Measurements from ENCODE around the gene GATA3.

GATA3 gene

DNA sequence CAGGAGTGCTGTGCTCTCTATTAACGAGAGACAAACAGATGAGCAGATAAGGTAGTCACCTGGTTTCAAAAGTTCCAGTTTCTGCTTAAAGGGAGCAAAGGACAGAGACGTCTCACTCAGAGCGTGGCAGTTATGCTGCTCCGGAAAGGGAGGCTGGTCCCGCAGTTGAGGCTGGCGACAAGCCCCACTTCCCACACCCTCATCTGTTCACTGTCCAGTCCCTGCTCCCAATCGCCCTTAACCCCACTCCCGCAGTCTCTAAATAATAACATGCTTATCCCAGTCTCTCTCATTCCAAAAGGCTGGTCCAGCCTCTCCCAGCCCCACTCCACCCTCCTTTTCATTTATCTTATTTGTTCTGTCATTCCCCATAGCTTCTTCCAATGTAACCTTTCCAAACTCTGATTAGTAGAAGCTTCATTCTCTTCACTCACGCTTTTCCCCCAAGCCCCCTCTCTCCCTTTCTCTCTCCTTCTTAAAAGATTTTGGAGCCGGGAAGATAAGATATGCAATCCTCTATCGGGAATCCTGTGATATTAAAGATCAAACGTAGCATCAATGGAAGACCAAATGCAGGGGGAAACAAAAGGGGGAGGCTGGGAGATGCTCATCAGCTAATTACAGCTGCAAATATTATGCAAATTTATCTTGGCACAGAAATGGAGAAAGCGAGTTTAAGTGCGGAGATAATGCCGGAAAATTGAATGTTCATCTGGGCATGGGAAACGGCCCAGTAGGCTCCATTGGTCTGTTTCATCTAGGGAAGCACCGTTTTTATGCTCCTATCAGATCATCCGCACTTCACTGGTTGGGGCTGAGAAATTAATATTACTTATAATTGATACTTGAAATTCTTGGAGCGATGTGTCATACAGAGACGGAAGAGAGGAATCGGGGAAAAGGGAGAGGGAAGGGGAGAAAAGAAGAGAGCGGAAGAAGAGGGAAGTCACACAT lies 16.3 kb upstream of the GATA3 start:
- in situ Hi-C loops (cut with HindIII; ENCODE audit: low sequenced_read_pairs): no loop called here
- no peak overlapping the region for H3K4me3 ChIP-seq (ENCODE audit: low read depth, low read length)
- no peak for DNase-seq (ENCODE audit: low read depth, low spot score)
- TF ChIP-seq, protein P1, sequence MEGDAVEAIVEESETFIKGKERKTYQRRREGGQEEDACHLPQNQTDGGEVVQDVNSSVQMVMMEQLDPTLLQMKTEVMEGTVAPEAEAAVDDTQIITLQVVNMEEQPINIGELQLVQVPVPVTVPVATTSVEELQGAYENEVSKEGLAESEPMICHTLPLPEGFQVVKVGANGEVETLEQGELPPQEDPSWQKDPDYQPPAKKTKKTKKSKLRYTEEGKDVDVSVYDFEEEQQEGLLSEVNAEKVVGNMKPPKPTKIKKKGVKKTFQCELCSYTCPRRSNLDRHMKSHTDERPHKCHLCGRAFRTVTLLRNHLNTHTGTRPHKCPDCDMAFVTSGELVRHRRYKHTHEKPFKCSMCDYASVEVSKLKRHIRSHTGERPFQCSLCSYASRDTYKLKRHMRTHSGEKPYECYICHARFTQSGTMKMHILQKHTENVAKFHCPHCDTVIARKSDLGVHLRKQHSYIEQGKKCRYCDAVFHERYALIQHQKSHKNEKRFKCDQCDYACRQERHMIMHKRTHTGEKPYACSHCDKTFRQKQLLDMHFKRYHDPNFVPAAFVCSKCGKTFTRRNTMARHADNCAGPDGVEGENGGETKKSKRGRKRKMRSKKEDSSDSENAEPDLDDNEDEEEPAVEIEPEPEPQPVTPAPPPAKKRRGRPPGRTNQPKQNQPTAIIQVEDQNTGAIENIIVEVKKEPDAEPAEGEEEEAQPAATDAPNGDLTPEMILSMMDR (IDR thresholded peaks at IDR 0.05; ENCODE audit: low read depth, low read length): no peak

GRCh38 chr10:8039321-8039881 lies 15.1 kb upstream of the GATA3 start:
- in situ Hi-C loops (cut with HindIII; ENCODE audit: low sequenced_read_pairs): no loop called here
- TF ChIP-seq, protein P1 (IDR thresholded peaks at IDR 0.05; ENCODE audit: low read depth, low read length): no peak
- DNase-seq (ENCODE audit: low read depth, low spot score): no peak
- no peak overlapping the region for H3K4me3 ChIP-seq (ENCODE audit: low read depth, low read length)

DNA sequence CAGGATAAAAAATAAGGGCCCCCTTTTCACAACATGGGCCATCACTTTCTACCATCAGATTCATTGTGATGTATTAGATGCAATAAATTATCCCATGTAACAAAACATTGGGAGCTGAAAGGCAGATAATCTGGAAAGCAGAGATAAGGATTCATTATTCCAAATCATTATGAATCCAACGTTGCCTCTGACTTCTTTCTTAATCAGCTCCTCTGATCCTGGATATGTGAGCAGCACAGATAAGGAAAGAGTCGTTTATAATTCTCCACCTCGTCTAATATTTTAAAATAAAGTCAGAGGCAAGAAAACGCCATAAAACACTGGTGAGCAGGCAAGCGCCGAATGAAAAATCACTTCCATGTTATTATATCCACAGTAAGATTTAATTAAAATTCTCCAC lies 13.8 kb upstream of the GATA3 start:
- in situ Hi-C loops (cut with HindIII; ENCODE audit: low sequenced_read_pairs): no loop called here
- no peak for DNase-seq (ENCODE audit: low read depth, low spot score)
- no peak overlapping the region for H3K4me3 ChIP-seq (ENCODE audit: low read depth, low read length)
- TF ChIP-seq, protein P1 (IDR thresholded peaks at IDR 0.05; ENCODE audit: low read depth, low read length): no peak

GRCh38 chr10:8041284-8041991 lies 13.1 kb upstream of the GATA3 start:
- TF ChIP-seq, protein P1 (IDR thresholded peaks at IDR 0.05; ENCODE audit: low read depth, low read length): no peak
- no peak for DNase-seq (ENCODE audit: low read depth, low spot score)
- in situ Hi-C loops (cut with HindIII; ENCODE audit: low sequenced_read_pairs): no loop called here
- H3K4me3 ChIP-seq (ENCODE audit: low read depth, low read length): no peak overlapping the region

- no peak for DNase-seq (ENCODE audit: low read depth, low spot score)
- no peak overlapping the region for H3K4me3 ChIP-seq (ENCODE audit: low read depth, low read length)
- in situ Hi-C loops (cut with HindIII; ENCODE audit: low sequenced_read_pairs): no loop called here
- TF ChIP-seq, protein P1 (IDR thresholded peaks at IDR 0.05; ENCODE audit: low read depth, low read length): no peak
These were observed 12.3 kb upstream of the GATA3 start for GRCh38 chr10:8041992-8042720.

Measured in astrocyte of the spinal cord (primary cell).